Measurements from ENCODE around the gene CA4.
"Not testable (repeated sequence)": the region's sequence is repeated elsewhere in the genome, so short reads cannot be mapped to it uniquely, and the experiment has no call there.

CA4 gene

GRCh38 chr17:60208302-60208701, 58.5 kb downstream of the CA4 start:
- H3K36me3 Mint-ChIP-seq (ENCODE audit: low read depth); H3K27ac Mint-ChIP-seq; H3K27me3 Mint-ChIP-seq; H3K4me3 Mint-ChIP-seq; H3K9me3 Mint-ChIP-seq; H3K4me1 Mint-ChIP-seq (ENCODE audit: low read depth): not testable (repeated sequence)
